KBM-7 (cell line): ENCODE data around the gene PNPLA1.

Experiments used
- DNase-seq: peaks from one replicate; pipeline ENCODE4 v3.0.0-alpha.2; 2015
- in situ Hi-C: fragments of 300-500 bp; cut with MboI; formaldehyde crosslinking; loops from 2 replicates; pipeline ENCODE4 v1.14.3; 2020; ENCODE audit warnings: low sequenced_read_pairs, low pct_unique_long_range_greater_than_20kb, mixed read lengths

PNPLA1 gene

GRCh38 chr6:36244641-36245280 lies 25.1 kb upstream of the PNPLA1 start:
- no peak for DNase-seq
- in situ Hi-C loops, result no loop called here

GRCh38 chr6:36245572-36246061 lies 24.2 kb upstream of the PNPLA1 start:
- DNase-seq, result no peak
- in situ Hi-C loops, result no loop called here

- DNase-seq, result no peak
- in situ Hi-C loops, result no loop called here
Measured at GRCh38 chr6:36246506-36247268, 23.2 kb upstream of the PNPLA1 start.

GRCh38 chr6:36247693-36248092 lies 22.2 kb upstream of the PNPLA1 start:
- no peak for DNase-seq
- in situ Hi-C loops, result no loop called here

GRCh38 chr6:36248980-36249379 lies 20.9 kb upstream of the PNPLA1 start:
- no peak for DNase-seq
- in situ Hi-C loops, result no loop called here

GRCh38 chr6:36249536-36249935 lies 20.3 kb upstream of the PNPLA1 start:
- in situ Hi-C loops, result no loop called here

GRCh38 chr6:36252005-36252404 lies 17.9 kb upstream of the PNPLA1 start:
- DNase-seq, result no peak
- in situ Hi-C loops, result no loop called here

More at GRCh38 chr6:36249536-36249935, 20.3 kb upstream of the PNPLA1 start:
- no peak for DNase-seq

GRCh38 chr6:36263390-36264000 lies 6.4 kb upstream of the PNPLA1 start:
- no peak for DNase-seq
- in situ Hi-C loops, result no loop called here

GRCh38 chr6:36265744-36266143 lies 4.1 kb upstream of the PNPLA1 start:
- in situ Hi-C loops, result no loop called here
- no peak for DNase-seq

- DNase-seq, result no peak
- in situ Hi-C loops, result no loop called here
Measured at GRCh38 chr6:36266913-36267644, 2.8 kb upstream of the PNPLA1 start.

- no peak for DNase-seq
Measured at GRCh38 chr6:36267731-36268477, 2.0 kb upstream of the PNPLA1 start.

GRCh38 chr6:36268478-36269275 lies 1.2 kb upstream of the PNPLA1 start:
- in situ Hi-C loops, result no loop called here
- no peak for DNase-seq

More at GRCh38 chr6:36267731-36268477, 2.0 kb upstream of the PNPLA1 start:
- in situ Hi-C loops, result no loop called here

GRCh38 chr6:36272234-36272633 lies 2.4 kb downstream of the PNPLA1 start:
- in situ Hi-C loops, result no loop called here
- no peak for DNase-seq

GRCh38 chr6:36273067-36273466 lies 3.2 kb downstream of the PNPLA1 start:
- DNase-seq, result no peak
- in situ Hi-C loops, result no loop called here

GRCh38 chr6:36273802-36274514 lies 4.1 kb downstream of the PNPLA1 start:
- in situ Hi-C loops, result no loop called here
- no peak for DNase-seq

- DNase-seq, result no peak
- in situ Hi-C loops, result no loop called here
Measured at GRCh38 chr6:36276581-36277536, 7.0 kb downstream of the PNPLA1 start.
